Measurements from ENCODE around the gene SPSB1.

SPSB1 gene

DNA sequence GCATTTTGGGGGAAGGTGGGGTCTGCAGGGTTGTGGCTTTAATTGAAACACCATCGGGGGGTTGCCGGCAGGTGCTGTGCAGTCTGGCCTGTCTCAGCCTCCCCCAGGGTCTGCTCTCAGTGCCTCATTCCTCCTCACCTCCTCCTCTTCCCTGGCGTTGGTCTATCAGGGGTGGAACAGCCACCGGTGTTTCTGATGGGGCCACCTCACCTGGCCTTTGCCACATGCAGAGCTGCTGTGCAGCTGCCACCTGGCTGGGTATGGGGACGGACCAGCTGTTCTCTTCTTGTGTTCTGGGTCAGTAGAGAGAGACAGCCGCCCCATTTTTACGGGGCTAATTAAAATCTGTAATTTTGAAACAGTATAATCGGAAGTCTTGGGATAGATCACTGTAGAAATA, 53.9 kb downstream of the SPSB1 start:
- no peak for DNase-seq

GRCh38 chr1:9347095-9347850, 54.6 kb downstream of the SPSB1 start:
- DNase-seq: no peak

GRCh38 chr1:9349331-9349851, 56.7 kb downstream of the SPSB1 start:
- DNase-seq: no peak

DNA sequence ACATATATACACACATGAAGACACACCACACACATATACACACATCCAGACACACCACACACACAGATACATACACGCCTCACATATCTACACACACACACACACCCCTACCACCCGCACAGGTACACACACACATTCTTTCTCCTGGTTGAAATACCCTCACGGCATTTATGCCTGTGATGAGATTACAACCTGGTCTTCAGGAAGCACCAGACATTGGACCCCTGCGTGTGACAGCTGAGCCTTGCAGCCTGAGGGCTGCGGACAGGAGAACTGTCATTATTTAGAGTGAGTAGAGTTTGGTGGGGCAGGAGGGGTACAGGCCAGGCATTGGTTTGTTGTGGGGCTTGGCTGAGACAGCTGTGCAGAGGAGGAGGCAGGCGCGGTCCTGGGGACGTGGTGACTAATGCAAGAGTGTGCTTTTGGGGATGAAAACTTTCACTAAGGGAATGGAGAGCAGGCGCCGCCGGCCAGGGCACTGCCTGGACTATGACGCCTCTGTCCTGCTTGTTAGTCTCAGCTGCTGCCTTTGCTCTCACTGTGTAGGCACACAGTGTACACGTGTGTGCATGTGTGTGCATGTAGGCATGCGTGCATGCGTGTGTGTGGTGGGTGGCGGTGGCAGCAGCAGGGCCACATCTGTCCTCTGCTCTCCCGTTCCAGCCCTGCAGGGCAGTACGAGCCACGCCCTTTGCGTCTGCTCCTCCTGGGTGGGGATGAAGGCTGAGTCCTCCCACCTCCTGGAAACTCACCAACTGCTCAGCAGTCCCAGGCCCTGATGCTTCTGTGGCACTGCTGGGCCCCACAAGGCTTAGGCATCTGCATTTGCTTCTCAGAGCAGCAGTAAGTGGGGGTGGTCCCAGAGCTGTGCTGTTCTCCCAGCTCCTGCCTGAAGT, 57.6 kb downstream of the SPSB1 start:
- DNase-seq: peak; percentile 38

GRCh38 chr1:9350960-9351359, 58.3 kb downstream of the SPSB1 start:
- no peak for DNase-seq

DNA sequence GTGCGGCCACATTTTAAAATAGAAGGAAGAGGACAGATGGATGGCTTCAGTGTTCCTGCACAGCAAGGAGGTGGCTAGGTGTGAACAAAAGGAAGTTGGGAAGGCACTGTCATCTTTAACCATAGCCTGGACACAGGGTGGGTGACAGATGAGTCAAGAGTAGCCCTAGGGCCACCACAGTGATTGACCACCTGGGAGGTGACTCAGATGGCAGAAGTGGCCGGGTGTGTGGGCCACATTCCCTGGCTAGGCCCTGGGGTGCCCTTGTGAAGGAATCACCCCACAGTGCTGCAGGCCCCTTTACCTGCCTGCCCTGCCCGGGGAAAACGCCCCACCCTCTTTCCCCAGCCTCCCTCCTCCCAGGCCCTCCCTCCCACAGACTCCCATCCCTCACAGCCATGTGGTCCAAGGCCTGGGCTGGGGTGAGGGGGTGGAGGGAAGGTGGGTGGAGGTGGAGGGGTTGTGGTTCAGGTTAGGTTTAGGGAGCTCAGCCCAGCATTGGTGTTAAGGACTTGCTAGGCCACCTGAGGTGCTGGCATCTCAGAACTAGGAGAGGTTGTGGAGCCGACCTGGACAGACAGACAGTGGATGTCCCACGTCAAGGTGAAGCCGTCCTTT, 59.1 kb downstream of the SPSB1 start:
- DNase-seq: no peak

- DNase-seq: no peak
Observed at GRCh38 chr1:9352377-9353134, 59.9 kb downstream of the SPSB1 start.

DNA sequence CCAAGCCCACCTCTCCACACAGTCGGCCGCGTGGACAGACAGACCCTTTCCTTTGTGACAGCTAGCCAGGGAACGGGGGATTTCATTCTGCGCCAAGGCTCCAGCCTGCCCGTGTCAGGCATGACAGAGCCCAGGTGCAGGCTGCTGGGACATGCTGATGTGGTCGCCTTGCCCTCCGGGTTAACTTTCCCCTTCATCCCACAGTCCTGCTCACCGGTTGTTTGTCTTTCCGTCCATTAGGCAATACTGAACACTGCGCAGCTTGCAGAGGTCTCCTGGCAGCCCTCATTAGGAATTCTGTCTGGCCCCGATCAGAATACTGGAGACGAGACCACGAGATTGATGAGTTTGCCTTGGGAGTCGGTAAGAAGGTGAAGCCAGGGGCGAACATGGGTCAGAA, 62.8 kb downstream of the SPSB1 start:
- DNase-seq: no peak

DNA sequence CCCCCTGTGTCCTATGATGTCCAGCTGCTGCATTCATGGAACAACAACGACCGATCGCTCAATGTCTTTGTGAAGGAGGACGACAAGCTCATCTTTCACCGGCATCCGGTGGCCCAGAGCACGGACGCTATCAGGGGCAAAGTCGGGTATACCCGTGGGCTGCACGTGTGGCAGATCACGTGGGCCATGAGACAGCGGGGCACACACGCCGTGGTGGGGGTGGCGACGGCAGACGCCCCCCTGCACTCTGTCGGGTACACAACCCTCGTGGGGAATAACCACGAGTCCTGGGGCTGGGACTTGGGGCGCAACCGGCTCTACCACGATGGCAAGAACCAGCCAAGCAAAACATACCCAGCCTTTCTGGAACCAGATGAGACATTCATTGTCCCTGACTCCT, 63.3 kb downstream of the SPSB1 start:
- DNase-seq: no peak

DNA sequence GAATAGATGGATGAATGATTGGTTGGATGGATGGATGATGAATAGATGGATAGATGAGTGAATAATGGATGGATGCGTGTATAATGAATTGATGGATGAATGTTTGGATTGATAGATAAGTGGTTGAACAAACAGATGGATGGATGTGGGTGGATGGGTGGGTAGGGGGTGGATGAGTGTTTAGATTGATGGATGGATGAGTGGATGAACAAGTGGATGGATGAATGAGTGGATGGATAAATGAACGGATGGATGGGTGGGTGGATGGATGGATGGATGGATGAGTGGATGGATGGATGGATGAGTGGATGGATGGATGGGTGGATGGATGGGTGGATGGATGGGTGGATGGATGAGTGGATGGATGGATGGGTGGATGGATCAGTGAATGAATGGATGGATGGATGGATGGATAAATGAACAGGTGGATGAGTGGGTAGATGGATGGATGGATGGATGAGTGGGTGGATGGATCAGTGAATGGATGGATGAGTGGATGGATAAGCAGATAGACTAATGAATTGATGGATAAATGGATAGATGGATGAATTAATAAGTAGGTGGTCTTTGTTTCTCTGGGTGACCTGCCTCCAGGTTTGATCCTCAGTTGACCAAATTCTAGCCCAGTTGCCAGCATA, 64.3 kb downstream of the SPSB1 start:
- no peak for DNase-seq

GRCh38 chr1:9357958-9358357, 65.3 kb downstream of the SPSB1 start:
- DNase-seq: no peak

DNA sequence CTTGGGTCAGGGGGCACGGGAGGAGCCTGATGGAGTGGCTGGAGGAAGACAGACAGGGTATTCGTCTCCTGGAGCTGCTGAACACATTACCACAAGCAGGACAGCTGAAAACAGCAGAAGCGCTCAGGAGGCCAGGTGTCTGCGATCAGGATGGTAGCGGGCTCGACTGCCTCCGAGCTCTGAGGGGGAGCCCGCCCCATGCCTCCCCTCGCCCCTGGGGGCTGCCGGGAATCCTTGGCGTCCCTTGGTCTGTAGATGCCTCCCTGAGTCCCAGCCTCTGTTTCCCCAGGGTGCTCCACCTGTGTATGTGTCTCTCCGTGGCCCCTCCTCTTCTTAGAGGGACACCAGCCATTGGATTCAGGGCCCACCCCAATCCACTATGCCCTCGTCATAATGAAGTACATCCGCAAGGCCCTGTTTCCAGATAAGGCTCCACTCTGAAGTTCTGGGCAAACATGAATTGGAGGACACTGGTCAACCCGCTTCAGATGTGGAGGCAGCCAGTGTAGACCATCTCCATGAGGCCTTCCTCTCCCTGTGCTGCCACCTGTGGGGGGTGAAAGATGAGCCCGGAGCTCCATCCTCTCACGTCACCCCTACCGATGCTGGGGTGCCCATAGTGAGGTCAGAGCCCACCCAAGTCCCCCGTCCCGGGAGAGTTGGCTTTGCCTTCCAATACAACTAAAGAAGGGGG, 67.8 kb downstream of the SPSB1 start:
- no peak for DNase-seq

- no peak for DNase-seq
Observed at GRCh38 chr1:9361630-9362260, 69.1 kb downstream of the SPSB1 start.

DNA sequence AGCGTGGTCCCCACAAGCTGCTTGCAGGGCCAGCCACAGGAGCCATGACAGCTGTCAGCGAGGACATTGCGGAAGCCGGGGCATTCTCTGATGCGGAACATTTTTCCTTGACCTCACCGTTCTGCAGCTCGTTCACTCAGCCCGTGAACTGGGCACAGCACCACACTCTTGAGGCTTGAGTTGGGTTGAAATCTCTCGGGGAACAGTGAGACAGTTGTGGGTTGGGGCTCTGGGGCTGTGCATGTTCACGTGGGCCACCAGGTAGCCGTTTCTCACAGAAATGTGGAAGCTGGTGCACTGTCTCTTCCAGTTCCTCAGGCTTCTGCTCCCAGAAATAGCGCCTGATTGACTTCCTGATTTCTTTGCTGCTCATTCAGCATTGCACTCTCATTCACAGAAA, 69.8 kb downstream of the SPSB1 start:
- no peak for DNase-seq

GRCh38 chr1:9363061-9363471, 70.4 kb downstream of the SPSB1 start:
- DNase-seq: no peak

DNA sequence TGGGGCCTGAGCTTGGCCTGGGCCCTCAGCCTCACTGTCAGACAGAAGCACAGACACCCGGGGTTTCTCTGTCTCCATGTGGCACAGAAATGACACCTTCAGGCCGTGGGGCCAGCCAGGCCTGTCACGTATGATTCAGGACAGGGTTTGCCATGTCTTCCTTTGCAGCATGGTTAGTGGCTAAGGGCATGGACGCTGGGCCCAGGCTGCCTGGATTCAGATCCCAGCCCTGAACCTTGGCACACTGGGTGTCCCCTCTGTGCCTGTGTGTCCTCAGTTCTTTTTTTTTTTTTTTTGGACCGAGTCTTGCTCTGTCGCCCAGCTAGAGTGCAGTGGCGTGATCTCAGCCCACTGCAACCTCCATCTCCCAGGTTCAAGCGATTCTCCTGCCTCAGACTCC, 73.6 kb downstream of the SPSB1 start:
- DNase-seq: no peak

- no peak for DNase-seq
Observed at GRCh38 chr1:9366943-9367780, 74.5 kb downstream of the SPSB1 start.

GRCh38 chr1:9367806-9368205, 75.1 kb downstream of the SPSB1 start:
- DNase-seq: no peak

DNA sequence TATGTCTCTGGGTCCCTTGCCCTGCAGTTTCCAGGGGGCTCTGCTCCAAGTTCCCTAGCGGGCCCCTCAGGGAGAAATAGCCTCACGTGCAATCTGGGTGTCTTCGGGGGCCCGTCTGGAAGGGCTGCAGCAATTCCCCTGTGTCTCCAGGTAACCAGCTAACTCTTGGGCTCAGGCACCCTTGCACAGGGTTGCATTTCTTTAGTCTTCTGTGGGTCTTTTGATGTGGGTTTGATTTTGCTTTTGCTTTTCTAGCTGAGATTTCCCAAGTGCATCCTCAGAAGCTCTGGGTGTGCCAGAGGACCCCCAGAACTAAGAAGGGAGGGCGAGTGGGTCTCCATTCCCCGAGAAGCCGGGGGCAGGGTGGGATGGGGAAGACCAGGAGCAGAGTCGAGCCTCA, 75.7 kb downstream of the SPSB1 start:
- no peak for DNase-seq
